Ascending aorta (tissue), 2 donors: ENCODE data around the gene APC. TPM values are rescaled to one million over a fixed set of nuclear protein-coding genes. Genes with fewer than 3 reads are reported as not detected.

Experiments
- DNase-seq, 2 donors: peaks; one replicate each; pipeline ENCODE4 v3.0.0-alpha.2; 2019; ENCODE audit warnings: low spot score in 2 of 2
- H3K27ac ChIP-seq, 2 donors: fragments of 200-600 bp; sonication (generic); one replicate each; pipeline ENCODE4 v1.5.1; 2016 to 2017; ENCODE audit warnings: mild to moderate bottlenecking in 1 of 2
- H3K27me3 ChIP-seq: fragments of 200-600 bp; sonication (generic); one replicate; pipeline ENCODE4 v1.5.1; 2017
- H3K36me3 ChIP-seq, 2 donors: fragments of 200-600 bp; sonication (generic); one replicate each; pipeline ENCODE4 v1.5.1; 2016
- H3K4me1 ChIP-seq, 2 donors: fragments of 200-600 bp; sonication (generic); one replicate each; pipeline ENCODE4 v1.5.1; 2016 to 2017; ENCODE audit warnings: mild to moderate bottlenecking in 1 of 2
- H3K4me3 ChIP-seq, 2 donors: fragments of 200-600 bp; sonication (generic); one replicate each; pipeline ENCODE4 v1.5.1; 2016 to 2017; ENCODE audit warnings: mild to moderate bottlenecking in 1 of 2
- H3K9me3 ChIP-seq, 2 donors: fragments of 200-600 bp; sonication (generic); one replicate each; pipeline ENCODE4 v1.5.1; 2016
- intact Hi-C: fragments of 100-400 bp; cut with DNase I; formaldehyde crosslinking; loops from one replicate; pipeline ENCODE4 v1.15.1; 2023
- total RNA-seq: library from RNA; depleted of rRNA; stranded (reverse); fragments of >200 nt; gene quantifications from one replicate; pipeline ENCODE4 v1.1.0, GENCODE V29; 2016
- TF ChIP-seq, protein P1 (sequence below), 3 experiments: fragments of 200-600 bp in 2 of 3; fragments of 450-650 bp in 1 of 3; sonication (generic) in 2 of 3; IDR thresholded peaks; one replicate each; pipeline ENCODE4 v1.5.1; 2016 to 2019; ENCODE audit warnings: antibody characterized with exemption in 3 of 3, mild to moderate bottlenecking in 1 of 3, moderate library complexity in 1 of 3

APC gene
- total RNA-seq, 1 donor from 2014 or later: 197 TPM

DNA sequence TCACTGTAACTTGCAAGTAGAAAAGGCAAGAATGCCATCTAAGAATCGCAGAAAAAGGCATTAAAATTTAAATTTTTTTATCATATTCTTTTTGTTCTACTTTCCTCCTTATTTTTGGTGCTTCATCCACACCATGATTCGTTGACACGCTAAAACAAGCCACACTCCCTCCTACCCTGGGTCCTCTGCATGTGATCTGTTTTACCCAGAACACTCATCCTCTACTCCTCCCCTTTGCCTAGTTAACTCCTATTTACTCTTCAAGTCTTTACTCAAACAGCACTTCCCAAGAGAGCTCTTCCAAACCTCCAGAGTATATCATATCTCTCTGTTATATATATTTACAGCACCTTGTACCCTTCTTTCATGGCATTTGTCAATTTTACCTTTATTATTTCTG lies 62.0 kb downstream of the APC start:
- no peak for DNase-seq
- TF ChIP-seq, protein P1, sequence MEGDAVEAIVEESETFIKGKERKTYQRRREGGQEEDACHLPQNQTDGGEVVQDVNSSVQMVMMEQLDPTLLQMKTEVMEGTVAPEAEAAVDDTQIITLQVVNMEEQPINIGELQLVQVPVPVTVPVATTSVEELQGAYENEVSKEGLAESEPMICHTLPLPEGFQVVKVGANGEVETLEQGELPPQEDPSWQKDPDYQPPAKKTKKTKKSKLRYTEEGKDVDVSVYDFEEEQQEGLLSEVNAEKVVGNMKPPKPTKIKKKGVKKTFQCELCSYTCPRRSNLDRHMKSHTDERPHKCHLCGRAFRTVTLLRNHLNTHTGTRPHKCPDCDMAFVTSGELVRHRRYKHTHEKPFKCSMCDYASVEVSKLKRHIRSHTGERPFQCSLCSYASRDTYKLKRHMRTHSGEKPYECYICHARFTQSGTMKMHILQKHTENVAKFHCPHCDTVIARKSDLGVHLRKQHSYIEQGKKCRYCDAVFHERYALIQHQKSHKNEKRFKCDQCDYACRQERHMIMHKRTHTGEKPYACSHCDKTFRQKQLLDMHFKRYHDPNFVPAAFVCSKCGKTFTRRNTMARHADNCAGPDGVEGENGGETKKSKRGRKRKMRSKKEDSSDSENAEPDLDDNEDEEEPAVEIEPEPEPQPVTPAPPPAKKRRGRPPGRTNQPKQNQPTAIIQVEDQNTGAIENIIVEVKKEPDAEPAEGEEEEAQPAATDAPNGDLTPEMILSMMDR (IDR thresholded peaks at IDR 0.05): no peak
- Histone ChIP-seq H3K36me3 (peaks cover 8 to 26% of the 10 kb centered on the region in 2 donors), H3K27ac (no peak overlapping the region), H3K4me3 (no peak overlapping the region), H3K27me3 (no peaks in the 10 kb centered on the region), H3K9me3 (no peaks in the 10 kb centered on the region), H3K4me1 (no peaks in the 10 kb centered on the region)
- intact Hi-C loops: no loop called here

DNA sequence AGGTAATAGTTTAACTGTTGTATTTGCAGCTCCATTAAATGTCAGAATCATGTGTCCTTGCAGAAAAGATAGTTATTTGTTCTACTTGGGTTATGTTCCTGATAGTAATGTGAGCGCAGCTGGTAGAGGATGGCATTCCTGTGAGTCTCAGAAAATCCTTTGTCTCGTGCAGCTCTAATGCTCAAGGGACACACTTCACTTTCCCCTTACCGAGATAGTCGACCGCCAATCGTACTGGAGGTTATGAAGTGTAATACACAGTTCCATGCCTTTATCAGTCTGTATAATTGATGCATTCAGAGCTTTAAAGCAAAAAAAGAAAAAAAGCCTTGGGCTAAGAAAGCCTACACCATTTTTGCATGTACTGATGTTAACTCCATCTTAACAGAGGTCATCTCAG lies 63.2 kb downstream of the APC start:
- no peak overlapping the region for H3K27ac ChIP-seq
- TF ChIP-seq, protein P1 (IDR thresholded peaks at IDR 0.05): no peak
- intact Hi-C loops: no loop called here
- no peak overlapping the region for H3K4me3 ChIP-seq
- no peaks in the 10 kb centered on the region for H3K9me3 ChIP-seq
- no peak for DNase-seq
- H3K4me1 ChIP-seq: no peaks in the 10 kb centered on the region
- H3K27me3 ChIP-seq: no peaks in the 10 kb centered on the region
- peaks cover 4 to 14% of the 10 kb centered on the region in 2 donors for H3K36me3 ChIP-seq

DNA sequence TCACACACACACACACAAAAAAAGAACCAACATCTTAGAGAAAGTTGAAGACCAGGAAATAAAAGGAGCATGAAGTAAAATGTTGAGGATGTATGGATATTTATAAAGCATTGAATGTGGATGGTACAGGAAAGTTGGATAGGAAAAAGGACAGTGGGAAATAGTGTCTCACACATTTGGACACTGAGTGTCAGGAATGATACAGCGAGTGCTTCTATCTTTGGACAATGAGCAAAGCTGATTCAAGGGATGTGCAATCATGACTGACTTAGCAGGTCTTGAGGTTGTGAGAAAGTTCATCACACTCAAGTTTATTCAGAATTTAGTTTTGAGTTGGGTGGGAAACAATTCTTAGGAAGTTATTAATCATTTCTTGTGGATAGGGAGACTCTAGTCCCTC lies 73.3 kb downstream of the APC start:
- intact Hi-C loops: no loop called here
- TF ChIP-seq, protein P1 (IDR thresholded peaks at IDR 0.05): no peak
- Histone ChIP-seq H3K27me3 (no peaks in the 10 kb centered on the region), H3K4me1 (no peaks in the 10 kb centered on the region), H3K9me3 (no peaks in the 10 kb centered on the region), H3K27ac (no peak overlapping the region), H3K36me3 (peaks cover 18 to 28% of the 10 kb centered on the region in 2 donors), H3K4me3 (no peak overlapping the region)
- no peak for DNase-seq

DNA sequence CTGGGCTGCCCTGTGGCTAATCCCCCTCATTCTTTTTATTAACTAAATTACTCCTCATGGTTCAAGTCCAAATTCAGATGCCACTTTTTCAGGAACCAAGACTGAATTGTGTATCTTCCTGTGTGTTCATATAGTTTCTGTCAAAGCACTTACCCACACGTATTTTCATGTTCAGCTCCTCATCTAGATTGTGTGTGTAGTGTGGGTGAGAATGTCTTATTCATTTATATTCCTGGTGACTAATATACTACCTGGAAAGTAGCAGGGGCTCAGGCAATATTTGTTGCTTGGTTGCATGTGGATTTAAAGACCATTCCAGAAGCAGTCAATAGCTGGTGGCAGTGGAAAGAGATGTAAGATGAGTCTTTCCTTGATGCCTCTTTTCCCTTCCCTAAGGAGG lies 74.9 kb downstream of the APC start:
- Histone ChIP-seq H3K36me3 (peaks cover 18 to 32% of the 10 kb centered on the region in 2 donors), H3K27me3 (no peaks in the 10 kb centered on the region), H3K27ac (no peak overlapping the region), H3K9me3 (no peaks in the 10 kb centered on the region), H3K4me3 (no peak overlapping the region), H3K4me1 (no peaks in the 10 kb centered on the region)
- TF ChIP-seq, protein P1 (IDR thresholded peaks at IDR 0.05): no peak
- intact Hi-C loops: no loop called here
- no peak for DNase-seq

DNA sequence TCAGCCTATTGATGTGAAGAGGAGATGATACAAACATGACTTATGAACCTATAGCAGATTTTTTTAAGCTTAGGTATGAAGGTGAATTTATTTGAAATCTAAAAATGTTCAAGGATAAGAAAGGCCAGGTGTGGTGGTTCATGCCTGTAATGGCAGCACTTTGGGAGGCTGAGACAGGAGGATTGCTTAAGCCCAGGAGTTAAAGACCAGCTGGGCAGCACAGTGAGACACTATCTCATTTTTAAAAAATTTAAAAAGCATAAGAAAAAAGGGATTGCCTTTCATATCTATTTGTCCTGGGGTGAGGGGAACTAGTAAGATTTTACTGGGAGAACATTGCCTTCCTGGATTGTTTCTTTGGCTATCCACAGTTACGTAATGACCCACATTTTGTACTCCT lies 82.6 kb downstream of the APC start:
- Histone ChIP-seq H3K9me3 (no peaks in the 10 kb centered on the region), H3K27me3 (no peaks in the 10 kb centered on the region), H3K27ac (no peak overlapping the region), H3K4me3 (no peak overlapping the region), H3K36me3 (peaks cover 10 to 60% of the 10 kb centered on the region in 2 donors), H3K4me1 (no peaks in the 10 kb centered on the region)
- intact Hi-C loops: no loop called here
- DNase-seq: no peak
- TF ChIP-seq, protein P1 (IDR thresholded peaks at IDR 0.05): no peak

DNA sequence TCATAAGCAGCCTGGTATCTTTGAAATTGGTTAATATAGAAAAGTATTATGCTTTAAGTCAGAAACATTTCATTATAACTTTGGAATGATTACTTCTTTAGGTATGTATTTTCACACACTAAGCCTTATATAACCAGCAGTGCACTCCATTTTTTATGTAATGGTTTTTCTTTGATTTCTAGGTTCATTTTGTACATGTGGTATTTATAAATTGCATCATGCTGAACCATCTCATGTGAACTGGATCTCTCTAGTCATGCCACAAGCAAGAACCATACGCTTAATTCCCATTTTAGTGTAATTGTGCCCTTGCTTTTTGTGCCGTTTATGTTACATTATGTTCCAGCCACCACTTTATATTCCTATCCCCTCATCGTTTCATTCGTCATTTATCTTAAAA lies 84.8 kb downstream of the APC start:
- TF ChIP-seq, protein P1 (IDR thresholded peaks at IDR 0.05): no peak
- peaks cover 10 to 57% of the 10 kb centered on the region in 2 donors for H3K36me3 ChIP-seq
- H3K4me3 ChIP-seq: no peak overlapping the region
- no peaks in the 10 kb centered on the region for H3K4me1 ChIP-seq
- H3K27ac ChIP-seq: no peak overlapping the region
- H3K9me3 ChIP-seq: no peaks in the 10 kb centered on the region
- no peak for DNase-seq
- H3K27me3 ChIP-seq: no peaks in the 10 kb centered on the region
- intact Hi-C loops: no loop called here
